HG03565 (cell line): ENCODE measurements around the gene HSPBAP1.

Source experiments
- ATAC-seq: cut with Tn5 transposase; IDR thresholded peaks from one replicate; pipeline ENCODE4 v1.9.1; 2021; ENCODE audit warnings: mild to moderate bottlenecking, moderate library complexity; ENCODE audit not compliant: unreplicated experiment

HSPBAP1 gene

GRCh38 chr3:122690096-122690495, 103.5 kb downstream of the HSPBAP1 start:
- no peak for ATAC-seq
